ENCODE measurements around the gene UBE2QL1.

- no peak for TF ChIP-seq CTCF (conservative IDR thresholded peaks at IDR 0.05; ENCODE audit: low read length)
- TF ChIP-seq EZH2phosphoT487 (IDR thresholded peaks at IDR 0.05; ENCODE audit: borderline replicate concordance, low read depth, low read length), result no peak
Observed at GRCh38 chr5:6449465-6450158, 953 bp downstream of the UBE2QL1 start.
